ENCODE data around the gene NFKBIB.
"Not testable (repeated sequence)": the region's sequence is repeated elsewhere in the genome, so short reads cannot be mapped to it uniquely, and the experiment has no call there.

NFKBIB gene

GRCh38 chr19:38899447-38900201, at the start of gene NFKBIB, which contains the start of gene SIRT2:
NFKBIB (plus strand) TSS chr19:38899969; CDS start chr19:38900033, 64 bp downstream.
SIRT2 (minus strand) TSS chr19:38899618; CDS start chr19:38899521, 97 bp downstream.
- Histone ChIP-seq H3K4me3 (ENCODE audit: low read length in 2 of 2) (peak within 1 kb of the TSS; percentile 98), H3K9ac (ENCODE audit: low read depth in 1 of 2, low read length in 2 of 2) (peak within 1 kb of the TSS; percentile 93 to 95), H3K4me1 (ENCODE audit: control insufficient read depth in 2 of 2, insufficient read depth in 2 of 2, low read length in 2 of 2) (peaks cover 11 to 16% of the 10 kb centered on the region in 2 donors), H3K9me3 (ENCODE audit: control insufficient read depth in 2 of 2, low read length in 2 of 2) (no peaks in the 10 kb centered on the region), H3K27me3 (ENCODE audit: control insufficient read depth in 2 of 2, insufficient read depth in 2 of 2, low read length in 2 of 2) (no peaks in the 10 kb centered on the region), H3K36me3 (ENCODE audit: control insufficient read depth in 2 of 2, insufficient read depth in 2 of 2, low read length in 2 of 2) (peaks cover 0 to 5% of the 10 kb centered on the region in 2 donors), H3K27ac (ENCODE audit: low read depth in 2 of 2, low read length in 2 of 2) (peak within 1 kb of the TSS; percentile 79 to 87)

- H3K4me3 ChIP-seq (ENCODE audit: low read length in 2 of 2), result peak overlapping the region; percentile 73 to 83
- peaks cover 19 to 26% of the 10 kb centered on the region in 2 donors for H3K36me3 ChIP-seq (ENCODE audit: control insufficient read depth in 2 of 2, insufficient read depth in 2 of 2, low read length in 2 of 2)
- no peaks in the 10 kb centered on the region for H3K27me3 ChIP-seq (ENCODE audit: control insufficient read depth in 2 of 2, insufficient read depth in 2 of 2, low read length in 2 of 2)
- peaks cover 30 to 37% of the 10 kb centered on the region in 2 donors for H3K4me1 ChIP-seq (ENCODE audit: control insufficient read depth in 2 of 2, insufficient read depth in 2 of 2, low read length in 2 of 2)
- peak overlapping the region; percentile 98 to 100 for H3K27ac ChIP-seq (ENCODE audit: low read depth in 2 of 2, low read length in 2 of 2)
- H3K9ac ChIP-seq (ENCODE audit: low read depth in 1 of 2, low read length in 2 of 2), result peak overlapping the region; percentile 86 to 96
- no peaks in the 10 kb centered on the region for H3K9me3 ChIP-seq (ENCODE audit: control insufficient read depth in 2 of 2, low read length in 2 of 2)
These were observed 49.3 kb upstream of the NFKBIB start for GRCh38 chr19:38850436-38850975.

- Histone ChIP-seq H3K9me3 (ENCODE audit: control insufficient read depth in 2 of 2, low read length in 2 of 2) (no peaks in the 10 kb centered on the region), H3K36me3 (ENCODE audit: control insufficient read depth in 2 of 2, insufficient read depth in 2 of 2, low read length in 2 of 2) (peaks cover 13 to 20% of the 10 kb centered on the region in 2 donors), H3K9ac (ENCODE audit: low read depth in 1 of 2, low read length in 2 of 2) (peak overlapping the region; percentile 86 to 96), H3K4me1 (ENCODE audit: control insufficient read depth in 2 of 2, insufficient read depth in 2 of 2, low read length in 2 of 2) (peaks cover 30 to 37% of the 10 kb centered on the region in 2 donors), H3K27me3 (ENCODE audit: control insufficient read depth in 2 of 2, insufficient read depth in 2 of 2, low read length in 2 of 2) (no peaks in the 10 kb centered on the region), H3K4me3 (ENCODE audit: low read length in 2 of 2) (peak overlapping the region; percentile 73 to 83), H3K27ac (ENCODE audit: low read depth in 2 of 2, low read length in 2 of 2) (peak overlapping the region; percentile 98 to 100)
These were observed 48.7 kb upstream of the NFKBIB start for GRCh38 chr19:38850976-38851621.

GRCh38 chr19:38851622-38852230, 48.0 kb upstream of the NFKBIB start:
- H3K27ac ChIP-seq (ENCODE audit: low read depth in 2 of 2, low read length in 2 of 2), result peak overlapping the region; percentile 98 to 100
- H3K9ac ChIP-seq (ENCODE audit: low read depth in 1 of 2, low read length in 2 of 2), result peak overlapping the region; percentile 86 to 96
- peaks cover 9 to 14% of the 10 kb centered on the region in 2 donors for H3K36me3 ChIP-seq (ENCODE audit: control insufficient read depth in 2 of 2, insufficient read depth in 2 of 2, low read length in 2 of 2)
- no peaks in the 10 kb centered on the region for H3K9me3 ChIP-seq (ENCODE audit: control insufficient read depth in 2 of 2, low read length in 2 of 2)
- H3K4me3 ChIP-seq (ENCODE audit: low read length in 2 of 2), result peak overlapping the region; percentile 73 to 88
- H3K4me1 ChIP-seq (ENCODE audit: control insufficient read depth in 2 of 2, insufficient read depth in 2 of 2, low read length in 2 of 2), result peaks cover 30 to 37% of the 10 kb centered on the region in 2 donors
- H3K27me3 ChIP-seq (ENCODE audit: control insufficient read depth in 2 of 2, insufficient read depth in 2 of 2, low read length in 2 of 2), result no peaks in the 10 kb centered on the region

- Histone ChIP-seq H3K27ac (ENCODE audit: low read depth in 2 of 2, low read length in 2 of 2) (peak overlapping the region; percentile 98 to 100), H3K4me1 (ENCODE audit: control insufficient read depth in 2 of 2, insufficient read depth in 2 of 2, low read length in 2 of 2) (peaks cover 26 to 32% of the 10 kb centered on the region in 2 donors), H3K36me3 (ENCODE audit: control insufficient read depth in 2 of 2, insufficient read depth in 2 of 2, low read length in 2 of 2) (peaks cover 1 to 7% of the 10 kb centered on the region in 2 donors), H3K9ac (ENCODE audit: low read depth in 1 of 2, low read length in 2 of 2) (peak overlapping the region; percentile 86 to 91), H3K27me3 (ENCODE audit: control insufficient read depth in 2 of 2, insufficient read depth in 2 of 2, low read length in 2 of 2) (no peaks in the 10 kb centered on the region), H3K4me3 (ENCODE audit: low read length in 2 of 2) (peak overlapping the region; percentile 73 to 88), H3K9me3 (ENCODE audit: control insufficient read depth in 2 of 2, low read length in 2 of 2) (no peaks in the 10 kb centered on the region)
These were observed 47.3 kb upstream of the NFKBIB start for GRCh38 chr19:38852231-38853044.

GRCh38 chr19:38853214-38853613, 46.6 kb upstream of the NFKBIB start:
- H3K36me3 ChIP-seq (ENCODE audit: control insufficient read depth in 2 of 2, insufficient read depth in 2 of 2, low read length in 2 of 2), result peaks cover 0 to 3% of the 10 kb centered on the region in 2 donors
- no peak overlapping the region for H3K9ac ChIP-seq (ENCODE audit: low read depth in 1 of 2, low read length in 2 of 2)
- H3K9me3 ChIP-seq (ENCODE audit: control insufficient read depth in 2 of 2, low read length in 2 of 2), result no peaks in the 10 kb centered on the region
- H3K4me3 ChIP-seq (ENCODE audit: low read length in 2 of 2), result no peak overlapping the region
- H3K4me1 ChIP-seq (ENCODE audit: control insufficient read depth in 2 of 2, insufficient read depth in 2 of 2, low read length in 2 of 2), result peaks cover 24 to 26% of the 10 kb centered on the region in 2 donors
- H3K27me3 ChIP-seq (ENCODE audit: control insufficient read depth in 2 of 2, insufficient read depth in 2 of 2, low read length in 2 of 2), result no peaks in the 10 kb centered on the region
- H3K27ac ChIP-seq (ENCODE audit: low read depth in 2 of 2, low read length in 2 of 2), result peak overlapping the region in 1 of 2 donors; percentile 100

GRCh38 chr19:38854961-38855360, 44.8 kb upstream of the NFKBIB start:
- not testable (repeated sequence) for H3K9ac ChIP-seq (ENCODE audit: low read depth in 1 of 2, low read length in 2 of 2); H3K4me3 ChIP-seq (ENCODE audit: low read length in 2 of 2); H3K27ac ChIP-seq (ENCODE audit: low read depth in 2 of 2, low read length in 2 of 2); H3K9me3 ChIP-seq (ENCODE audit: control insufficient read depth in 2 of 2, low read length in 2 of 2); H3K27me3 ChIP-seq (ENCODE audit: control insufficient read depth in 2 of 2, insufficient read depth in 2 of 2, low read length in 2 of 2); H3K36me3 ChIP-seq (ENCODE audit: control insufficient read depth in 2 of 2, insufficient read depth in 2 of 2, low read length in 2 of 2)
- peaks cover 15 to 17% of the 10 kb centered on the region in 2 donors for H3K4me1 ChIP-seq (ENCODE audit: control insufficient read depth in 2 of 2, insufficient read depth in 2 of 2, low read length in 2 of 2)

GRCh38 chr19:38855751-38856150, 44.0 kb upstream of the NFKBIB start:
- not testable (repeated sequence) for H3K4me3 ChIP-seq (ENCODE audit: low read length in 2 of 2); H3K9ac ChIP-seq (ENCODE audit: low read depth in 1 of 2, low read length in 2 of 2); H3K27ac ChIP-seq (ENCODE audit: low read depth in 2 of 2, low read length in 2 of 2)

GRCh38 chr19:38856813-38857212, 43.0 kb upstream of the NFKBIB start:
- no peaks in the 10 kb centered on the region for H3K9me3 ChIP-seq (ENCODE audit: control insufficient read depth in 2 of 2, low read length in 2 of 2)

More at GRCh38 chr19:38855751-38856150, 44.0 kb upstream of the NFKBIB start:
- H3K36me3 ChIP-seq (ENCODE audit: control insufficient read depth in 2 of 2, insufficient read depth in 2 of 2, low read length in 2 of 2); H3K9me3 ChIP-seq (ENCODE audit: control insufficient read depth in 2 of 2, low read length in 2 of 2); H3K27me3 ChIP-seq (ENCODE audit: control insufficient read depth in 2 of 2, insufficient read depth in 2 of 2, low read length in 2 of 2): not testable (repeated sequence)
- peaks cover 14 to 16% of the 10 kb centered on the region in 2 donors for H3K4me1 ChIP-seq (ENCODE audit: control insufficient read depth in 2 of 2, insufficient read depth in 2 of 2, low read length in 2 of 2)

More at GRCh38 chr19:38856813-38857212, 43.0 kb upstream of the NFKBIB start:
- H3K9ac ChIP-seq (ENCODE audit: low read depth in 1 of 2, low read length in 2 of 2), result no peak overlapping the region
- H3K27ac ChIP-seq (ENCODE audit: low read depth in 2 of 2, low read length in 2 of 2), result no peak overlapping the region
- H3K36me3 ChIP-seq (ENCODE audit: control insufficient read depth in 2 of 2, insufficient read depth in 2 of 2, low read length in 2 of 2), result no peaks in the 10 kb centered on the region
- no peaks in the 10 kb centered on the region for H3K27me3 ChIP-seq (ENCODE audit: control insufficient read depth in 2 of 2, insufficient read depth in 2 of 2, low read length in 2 of 2)
- no peak overlapping the region for H3K4me3 ChIP-seq (ENCODE audit: low read length in 2 of 2)
- H3K4me1 ChIP-seq (ENCODE audit: control insufficient read depth in 2 of 2, insufficient read depth in 2 of 2, low read length in 2 of 2), result peaks cover 5 to 11% of the 10 kb centered on the region in 2 donors
